Ovary (tissue), 3 donors: ENCODE measurements around the gene KLHL3.

ENCODE experiments used
- EP300 ChIP-seq: sonication (generic); formaldehyde crosslinking; IDR thresholded peaks from one replicate; pipeline ENCODE4 v1.6.1; 2017; ENCODE audit warnings: antibody characterized with exemption
- TF ChIP-seq, protein P1 (sequence below), 3 donors: fragments of 450-650 bp in 2 of 3; fragments of 200-600 bp in 1 of 3; IDR thresholded peaks; one replicate each; pipeline versions ENCODE4 v1.5.1 to v1.8.0; 2016 to 2022; ENCODE audit warnings: antibody characterized with exemption in 3 of 3, mild to moderate bottlenecking in 1 of 3
- donor health status: DM: no; HTN: no; CAD: no.

- TF ChIP-seq, protein P1, sequence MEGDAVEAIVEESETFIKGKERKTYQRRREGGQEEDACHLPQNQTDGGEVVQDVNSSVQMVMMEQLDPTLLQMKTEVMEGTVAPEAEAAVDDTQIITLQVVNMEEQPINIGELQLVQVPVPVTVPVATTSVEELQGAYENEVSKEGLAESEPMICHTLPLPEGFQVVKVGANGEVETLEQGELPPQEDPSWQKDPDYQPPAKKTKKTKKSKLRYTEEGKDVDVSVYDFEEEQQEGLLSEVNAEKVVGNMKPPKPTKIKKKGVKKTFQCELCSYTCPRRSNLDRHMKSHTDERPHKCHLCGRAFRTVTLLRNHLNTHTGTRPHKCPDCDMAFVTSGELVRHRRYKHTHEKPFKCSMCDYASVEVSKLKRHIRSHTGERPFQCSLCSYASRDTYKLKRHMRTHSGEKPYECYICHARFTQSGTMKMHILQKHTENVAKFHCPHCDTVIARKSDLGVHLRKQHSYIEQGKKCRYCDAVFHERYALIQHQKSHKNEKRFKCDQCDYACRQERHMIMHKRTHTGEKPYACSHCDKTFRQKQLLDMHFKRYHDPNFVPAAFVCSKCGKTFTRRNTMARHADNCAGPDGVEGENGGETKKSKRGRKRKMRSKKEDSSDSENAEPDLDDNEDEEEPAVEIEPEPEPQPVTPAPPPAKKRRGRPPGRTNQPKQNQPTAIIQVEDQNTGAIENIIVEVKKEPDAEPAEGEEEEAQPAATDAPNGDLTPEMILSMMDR (IDR thresholded peaks at IDR 0.05), result no peak
- no peak for TF ChIP-seq EP300
Observed at GRCh38 chr5:137582218-137582617, 153.7 kb downstream of the KLHL3 start.
